IMR-90 (cell line): ENCODE results near the gene ROCK2. TPM values are rescaled to one million over a fixed set of nuclear protein-coding genes. Genes with fewer than 3 reads are reported as not detected.

Experiments
- ATAC-seq: fragments of 200-7000 bp; cut with Tn5 transposase; 2 replicates; pipeline ENCODE4 v1.9.1; 2020; ENCODE audit warnings: low read depth, mild to moderate bottlenecking, moderate library complexity
- BruUV-seq: library from RNA; stranded (reverse); fragments of 400-500 nt; replicated peaks from 2 replicates; lab custom pipeline; 2021; lab: Mats Ljungman, UMichigan
- CTCF ChIA-PET: fragments of 300-600 bp; formaldehyde crosslinking; extraction: SDS; loops from one replicate; lab custom pipeline; 2021; ENCODE audit warnings: antibody characterized with exemption; lab: Yijun Ruan, JAX
- POLR2A ChIA-PET: fragments of 300-600 bp; sonication (Branson Sonifier 250); formaldehyde crosslinking; loops from one replicate; lab custom pipeline; 2022; ENCODE audit warnings: antibody characterized with exemption; ENCODE audit not compliant: unreplicated experiment; lab: Charles Lee
- DNase-seq: peaks from one replicate; pipeline ENCODE4 v3.0.0; 2013
- H2AFZ ChIP-seq: replicated peaks from 2 replicates; pipeline ENCODE3; 2013; ENCODE audit warnings: low read length, mild to moderate bottlenecking; ENCODE audit not compliant: poor library complexity
- H2AK5ac ChIP-seq: 2 replicates; pipeline ENCODE4 v1.6.1; 2013; ENCODE audit warnings: low read depth, low read length, inconsistent platforms
- H2AK9ac ChIP-seq: replicated peaks from 2 replicates; pipeline ENCODE3; 2013; ENCODE audit warnings: mild to moderate bottlenecking, low read depth, low read length, moderate library complexity; ENCODE audit not compliant: poor library complexity
- H2BK120ac ChIP-seq: 2 replicates; pipeline ENCODE4 v1.6.1; 2013; ENCODE audit warnings: low read depth, low read length, inconsistent platforms
- H2BK15ac ChIP-seq: 3 replicates; pipeline ENCODE4 v1.6.1; 2013; ENCODE audit warnings: low read depth, low read length, inconsistent platforms
- H2BK20ac ChIP-seq: 2 replicates; pipeline ENCODE4 v1.6.1; 2013; ENCODE audit warnings: low read depth, mild to moderate bottlenecking, inconsistent platforms, low read length, moderate library complexity
- H2BK5ac ChIP-seq: 2 replicates; pipeline ENCODE4 v1.6.1; 2013; ENCODE audit warnings: mild to moderate bottlenecking, low read depth, low read length, inconsistent platforms; ENCODE audit not compliant: poor library complexity, severe bottlenecking
- H3K14ac ChIP-seq: replicated peaks from 2 replicates; pipeline ENCODE4 v1.6.1; 2013; ENCODE audit warnings: low read depth, low read length, inconsistent platforms
- H3K18ac ChIP-seq: 2 replicates; pipeline ENCODE4 v1.6.1; 2013; ENCODE audit warnings: low read depth, low read length, control low read depth
- H3K23ac ChIP-seq: 2 replicates; pipeline ENCODE4 v1.6.1; 2013; ENCODE audit warnings: low read depth, low read length, inconsistent platforms
- H3K27ac ChIP-seq: 2 replicates; pipeline ENCODE4 v1.5.1; 2013; ENCODE audit warnings: mild to moderate bottlenecking, control low read depth, low read length; ENCODE audit not compliant: insufficient read depth
- H3K27me3 ChIP-seq: 2 replicates; pipeline ENCODE4 v1.6.1; 2013; ENCODE audit warnings: low read length; ENCODE audit not compliant: control insufficient read depth, insufficient read depth
- H3K36me3 ChIP-seq: 2 replicates; pipeline ENCODE4 v1.6.1; 2013; ENCODE audit warnings: low read length, mixed read lengths; ENCODE audit not compliant: control insufficient read depth, insufficient read depth
- H3K4ac ChIP-seq: 2 replicates; pipeline ENCODE4 v1.6.1; 2013; ENCODE audit warnings: low read depth, low read length, inconsistent platforms
- H3K4me1 ChIP-seq: 2 replicates; pipeline ENCODE4 v1.6.1; 2013; ENCODE audit warnings: low read length, mixed read lengths; ENCODE audit not compliant: control insufficient read depth, insufficient read depth
- H3K4me2 ChIP-seq: 2 replicates; pipeline ENCODE4 v1.6.1; 2013; ENCODE audit warnings: low read depth, mild to moderate bottlenecking, control low read depth, low read length, moderate library complexity
- H3K4me3 ChIP-seq: 2 replicates; pipeline ENCODE4 v1.5.1; 2013; ENCODE audit warnings: low read depth, mild to moderate bottlenecking, control low read depth, low read length, moderate library complexity; ENCODE audit not compliant: insufficient read depth
- H3K56ac ChIP-seq: 2 replicates; pipeline ENCODE4 v1.6.1; 2013; ENCODE audit warnings: low read length, inconsistent platforms; ENCODE audit not compliant: insufficient read depth; ENCODE audit errors: extremely low read depth
- H3K79me1 ChIP-seq, 2 experiments: 2 replicates each; pipeline ENCODE4 v1.6.1; 2013; ENCODE audit warnings: low read length in 2 of 2, inconsistent platforms in 1 of 2, low read depth in 1 of 2
- H3K9ac ChIP-seq: 2 replicates; pipeline ENCODE4 v1.6.1; 2013; ENCODE audit warnings: low read depth, low read length, control low read depth
- H3K9me1 ChIP-seq: 2 replicates; pipeline ENCODE4 v1.6.1; 2013; ENCODE audit warnings: low read length, inconsistent platforms; ENCODE audit not compliant: insufficient read depth
- H3K9me3 ChIP-seq: 2 replicates; pipeline ENCODE4 v1.6.1; 2013; ENCODE audit warnings: low read length; ENCODE audit not compliant: control insufficient read depth, insufficient read depth
- H4K20me1 ChIP-seq: 2 replicates; pipeline ENCODE4 v1.6.1; 2013; ENCODE audit warnings: low read length, inconsistent platforms; ENCODE audit not compliant: insufficient read depth
- H4K5ac ChIP-seq: 2 replicates; pipeline ENCODE4 v1.6.1; 2013; ENCODE audit warnings: mild to moderate bottlenecking, low read depth, low read length, control low read depth
- H4K8ac ChIP-seq, 2 experiments: 2 replicates each; pipeline ENCODE4 v1.6.1; 2013; ENCODE audit warnings: low read depth in 2 of 2, low read length in 2 of 2, control low read depth in 1 of 2, inconsistent platforms in 1 of 2
- H4K91ac ChIP-seq: 2 replicates; pipeline ENCODE4 v1.6.1; 2013; ENCODE audit warnings: low read depth, low read length, inconsistent platforms; ENCODE audit not compliant: insufficient read depth
- BHLHE40 ChIP-seq: fragments of 150-350 bp; IDR thresholded peaks from 2 replicates; pipeline ENCODE4 v1.6.1; 2016; ENCODE audit warnings: mild to moderate bottlenecking, low read depth, low read length
- CEBPB ChIP-seq: IDR thresholded peaks from 2 replicates; pipeline ENCODE4 v1.6.1; 2012; ENCODE audit warnings: low read depth, low read length, improper control_type of control experiment
- CHD1 ChIP-seq: IDR thresholded peaks from 2 replicates; pipeline ENCODE4 v1.6.1; 2012; ENCODE audit warnings: low read depth, low read length, improper control_type of control experiment
- ELK1 ChIP-seq: fragments of 150-350 bp; IDR thresholded peaks from 2 replicates; pipeline ENCODE4 v1.6.1; 2016; ENCODE audit warnings: low read depth, mild to moderate bottlenecking, low read length, moderate library complexity, borderline replicate concordance
- FOS ChIP-seq: fragments of 150-350 bp; IDR thresholded peaks from 2 replicates; pipeline ENCODE4 v1.6.1; 2016; ENCODE audit warnings: low read depth, low read length
- MAFK ChIP-seq: IDR thresholded peaks from 2 replicates; pipeline ENCODE4 v1.6.1; 2012; ENCODE audit warnings: low read depth, low read length, improper control_type of control experiment
- MAZ ChIP-seq: IDR thresholded peaks from 2 replicates; pipeline ENCODE4 v1.6.1; 2012; ENCODE audit warnings: low read depth, mild to moderate bottlenecking, low read length, improper control_type of control experiment, moderate library complexity, borderline replicate concordance
- MXI1 ChIP-seq: IDR thresholded peaks from 2 replicates; pipeline ENCODE4 v1.6.1; 2012; ENCODE audit warnings: low read depth, mild to moderate bottlenecking, low read length, moderate library complexity, borderline replicate concordance
- NFE2L2 ChIP-seq: fragments of 150-350 bp; IDR thresholded peaks from 2 replicates; pipeline ENCODE4 v1.6.1; 2016; ENCODE audit warnings: low read depth, mild to moderate bottlenecking, low read length
- POLR2A ChIP-seq: IDR thresholded peaks from 2 replicates; pipeline ENCODE4 v1.6.1; 2012; ENCODE audit warnings: mild to moderate bottlenecking, low read depth, low read length
- RAD21 ChIP-seq: IDR thresholded peaks from 2 replicates; pipeline ENCODE4 v1.6.1; 2012; ENCODE audit warnings: low read length, improper control_type of control experiment
- RCOR1 ChIP-seq: IDR thresholded peaks from 2 replicates; pipeline ENCODE4 v1.6.1; 2012; ENCODE audit warnings: mild to moderate bottlenecking, low read length, improper control_type of control experiment; ENCODE audit not compliant: insufficient replicate concordance
- RFX5 ChIP-seq: IDR thresholded peaks from 2 replicates; pipeline ENCODE4 v1.8.0; 2012; ENCODE audit warnings: low read depth, mild to moderate bottlenecking, low read length, moderate library complexity
- SMC3 ChIP-seq: fragments of 150-350 bp; IDR thresholded peaks from 2 replicates; pipeline ENCODE4 v1.6.1; 2016; ENCODE audit warnings: low read depth, mild to moderate bottlenecking, antibody characterized with exemption, low read length, moderate library complexity
- USF2 ChIP-seq: fragments of 150-350 bp; IDR thresholded peaks from 2 replicates; pipeline ENCODE4 v1.6.1; 2017; ENCODE audit warnings: mild to moderate bottlenecking, antibody characterized with exemption, low read length, low read depth
- WGBS, 2 experiments: methylation state at CpG; one replicate each; pipeline versions ENCODE4 v1.1.5 to v1.1.7; 2013; ENCODE audit warnings: missing lambda C conversion rate in 2 of 2; ENCODE audit not compliant: insufficient read length in 1 of 2; ENCODE audit errors: extremely low coverage in 2 of 2; 5-methylcytosine and 5-hydroxymethylcytosine counted together
- dilution Hi-C: fragments of 300-500 bp; cut with HindIII; formaldehyde crosslinking; loops from one replicate; pipeline ENCODE4 v1.14.3; 2018; ENCODE audit warnings: low sequenced_read_pairs; ENCODE audit not compliant: unreplicated experiment
- in situ Hi-C: fragments of 300-500 bp; cut with MboI; formaldehyde crosslinking; loops from 3 replicates; pipeline ENCODE4 v1.14.3; 2019; ENCODE audit warnings: low sequenced_read_pairs, inconsistent platforms, mixed read lengths
- intact Hi-C: fragments of 100-400 bp; cut with micrococcal nuclease; formaldehyde crosslinking; loops from 2 replicates; pipeline ENCODE4 v1.10.0; 2022
- polyA plus RNA-seq, 3 experiments: library from polyadenylated mRNA; depleted of rRNA; stranded (reverse); fragments of >200 nt; gene quantifications; 2 replicates each; pipeline ENCODE4 v1.2.3, GENCODE V29; 2012; ENCODE audit warnings: low replicate concordance in 1 of 3
- total RNA-seq: library from RNA; depleted of rRNA; stranded (reverse); fragments of >200 nt; gene quantifications from 2 replicates; pipeline ENCODE4 v1.2.3, GENCODE V29; 2012
- TF ChIP-seq, protein P1 (sequence below): conservative IDR thresholded peaks from 2 replicates; pipeline ENCODE4 v1.5.1; 2012; ENCODE audit warnings: mild to moderate bottlenecking, low read depth, low read length, improper control_type of control experiment

Gene ROCK2
- total and polyA plus RNA-seq, 2 of the 4 experiments (the other 2 are of a cell fraction), result 9.0 to 28.3 TPM

GRCh38 chr2:11264818-11265217 lies 79.6 kb downstream of the ROCK2 start:
- Histone ChIP-seq H4K5ac (no peak overlapping the region), H2BK5ac (no peak overlapping the region), H3K9me3 (no peaks in the 10 kb centered on the region), H3K4me2 (no peak overlapping the region), H4K20me1 (peaks cover 18% of the 10 kb centered on the region; the same call in 1 of the 2 replicates), H3K14ac (no peak overlapping the region), H2BK15ac (no peak overlapping the region), H3K36me3 (peaks cover 3% of the 10 kb centered on the region), H3K56ac (no peak overlapping the region), H3K27ac (no peak overlapping the region), H3K9me1 (0 out of 2 replicates have a peak, but pooled peaks cover 3% of the 10 kb centered on the region), H3K79me1 (peaks cover 33 to 66% of the 10 kb centered on the region in 2 experiments), H3K4me1 (no peaks in the 10 kb centered on the region), H3K4me3 (no peak overlapping the region), H2AFZ (no peak overlapping the region), H3K4ac (no peak overlapping the region), H2BK20ac (no peak overlapping the region), H4K91ac (no peak overlapping the region), H2AK9ac (no peak overlapping the region), H2AK5ac (no peak overlapping the region), H3K27me3 (no peaks in the 10 kb centered on the region), H4K8ac (no peak overlapping the region), H3K23ac (no peak overlapping the region), H3K9ac (no peak overlapping the region), H2BK120ac (no peak overlapping the region), H3K18ac (no peak overlapping the region)
- TF ChIP-seq SMC3 (no peak), CEBPB (no peak), POLR2A (no peak), CHD1 (no peak), FOS (no peak), RFX5 (no peak), NFE2L2 (no peak), USF2 (no peak), RAD21 (no peak), MAFK (no peak), MAZ (no peak), ELK1 (no peak), MXI1 (no peak), RCOR1 (no peak), BHLHE40 (no peak)
- TF ChIP-seq, protein P1, sequence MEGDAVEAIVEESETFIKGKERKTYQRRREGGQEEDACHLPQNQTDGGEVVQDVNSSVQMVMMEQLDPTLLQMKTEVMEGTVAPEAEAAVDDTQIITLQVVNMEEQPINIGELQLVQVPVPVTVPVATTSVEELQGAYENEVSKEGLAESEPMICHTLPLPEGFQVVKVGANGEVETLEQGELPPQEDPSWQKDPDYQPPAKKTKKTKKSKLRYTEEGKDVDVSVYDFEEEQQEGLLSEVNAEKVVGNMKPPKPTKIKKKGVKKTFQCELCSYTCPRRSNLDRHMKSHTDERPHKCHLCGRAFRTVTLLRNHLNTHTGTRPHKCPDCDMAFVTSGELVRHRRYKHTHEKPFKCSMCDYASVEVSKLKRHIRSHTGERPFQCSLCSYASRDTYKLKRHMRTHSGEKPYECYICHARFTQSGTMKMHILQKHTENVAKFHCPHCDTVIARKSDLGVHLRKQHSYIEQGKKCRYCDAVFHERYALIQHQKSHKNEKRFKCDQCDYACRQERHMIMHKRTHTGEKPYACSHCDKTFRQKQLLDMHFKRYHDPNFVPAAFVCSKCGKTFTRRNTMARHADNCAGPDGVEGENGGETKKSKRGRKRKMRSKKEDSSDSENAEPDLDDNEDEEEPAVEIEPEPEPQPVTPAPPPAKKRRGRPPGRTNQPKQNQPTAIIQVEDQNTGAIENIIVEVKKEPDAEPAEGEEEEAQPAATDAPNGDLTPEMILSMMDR, result no peak
- in situ Hi-C loops (no loop called here), dilution Hi-C loops (no loop called here), intact Hi-C loops (no loop called here)
- no CpG with 5 or more reads among the region's 1 CpG for WGBS, 2 experiments
- no TSS peak for BruUV-seq
- POLR2A ChIA-PET, result no interaction called here
- CTCF ChIA-PET, result interaction anchor here (0.6 kb wide), 1 partner anchor 10 kb away, joined by 4 read pairs; no protein-coding TSS in a partner anchor
- ATAC-seq, result no peak
- DNase-seq, result no peak
